GM19463 (cell line): ENCODE measurements around the gene SPATS2.
"Not testable (repeated sequence)": the region's sequence is repeated elsewhere in the genome, so short reads cannot be mapped to it uniquely, and the experiment has no call there.

Experiments used
- ATAC-seq: cut with Tn5 transposase; IDR thresholded peaks from one replicate; pipeline ENCODE4 v1.9.1; 2021; ENCODE audit warnings: mild to moderate bottlenecking, moderate library complexity; ENCODE audit not compliant: unreplicated experiment

SPATS2 gene

DNA sequence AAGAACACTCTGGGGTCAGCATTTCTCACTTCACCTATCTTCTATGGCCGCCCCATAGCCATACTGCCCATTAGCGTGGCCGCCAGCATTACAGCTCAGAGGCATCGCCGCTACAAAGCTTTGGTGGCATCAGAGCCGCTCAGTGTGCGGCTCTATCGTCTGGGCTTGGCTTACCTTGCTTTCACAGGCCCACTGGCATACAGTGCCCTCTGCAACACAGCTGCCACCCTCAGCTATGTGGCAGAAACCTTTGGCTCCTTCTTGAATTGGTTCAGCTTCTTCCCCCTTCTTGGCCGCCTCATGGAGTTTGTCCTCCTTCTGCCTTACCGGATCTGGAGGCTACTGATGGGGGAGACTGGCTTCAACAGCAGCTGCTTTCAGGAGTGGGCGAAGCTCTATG, 18.0 kb upstream of the SPATS2 start:
- ATAC-seq = no peak

GRCh38 chr12:49352351-49352750, 14.9 kb upstream of the SPATS2 start:
- no peak for ATAC-seq

GRCh38 chr12:49355913-49356312, 11.3 kb upstream of the SPATS2 start:
- no peak for ATAC-seq

DNA sequence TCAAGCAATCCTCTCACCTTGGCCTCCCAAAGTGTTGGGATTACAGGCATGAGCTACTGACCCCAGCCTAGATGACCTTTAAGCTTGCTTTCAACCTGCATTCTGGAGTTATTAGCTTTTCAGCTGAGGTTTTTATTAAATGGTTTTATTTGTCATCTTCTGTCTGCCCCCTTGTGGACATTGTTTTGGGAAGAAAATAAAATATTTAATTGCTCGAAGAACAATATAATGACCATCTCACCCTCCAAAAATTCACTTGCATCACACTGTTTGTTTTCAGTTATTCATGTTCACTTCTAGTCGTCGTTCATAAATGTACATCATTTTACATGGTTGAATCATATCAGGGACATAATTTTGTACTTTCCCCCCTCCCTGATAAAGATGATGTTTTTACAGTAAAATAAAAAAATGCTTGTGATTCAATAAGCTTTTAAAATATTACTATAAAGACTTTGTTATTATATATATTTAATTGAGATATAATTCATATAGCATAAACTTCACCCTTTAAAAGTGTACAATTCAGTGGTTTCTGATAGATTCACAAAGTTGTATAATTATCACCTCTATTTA, 10.1 kb upstream of the SPATS2 start:
- ATAC-seq = no peak

- ATAC-seq = no peak
Observed at GRCh38 chr12:49358483-49359141, 8.7 kb upstream of the SPATS2 start.

DNA sequence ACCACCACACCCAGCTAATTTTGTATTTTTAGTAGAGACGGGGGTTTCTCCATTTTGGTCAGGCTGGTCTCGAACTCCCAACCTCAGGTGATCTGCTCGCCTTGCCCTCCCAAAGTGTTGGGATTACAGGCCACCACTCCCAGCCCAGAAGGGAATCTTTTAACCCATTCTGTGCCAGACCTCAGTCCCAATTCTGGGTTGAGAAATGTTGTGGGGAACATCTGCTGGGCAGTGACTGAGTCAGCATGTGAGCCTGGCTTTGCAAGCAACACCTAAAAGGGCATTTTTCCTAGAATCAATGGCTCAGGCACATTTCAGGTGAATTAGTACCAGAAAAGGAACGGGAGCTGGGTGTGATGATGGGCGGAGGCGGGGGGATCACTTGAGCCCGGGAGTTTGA, 7.6 kb upstream of the SPATS2 start:
- ATAC-seq = no peak

DNA sequence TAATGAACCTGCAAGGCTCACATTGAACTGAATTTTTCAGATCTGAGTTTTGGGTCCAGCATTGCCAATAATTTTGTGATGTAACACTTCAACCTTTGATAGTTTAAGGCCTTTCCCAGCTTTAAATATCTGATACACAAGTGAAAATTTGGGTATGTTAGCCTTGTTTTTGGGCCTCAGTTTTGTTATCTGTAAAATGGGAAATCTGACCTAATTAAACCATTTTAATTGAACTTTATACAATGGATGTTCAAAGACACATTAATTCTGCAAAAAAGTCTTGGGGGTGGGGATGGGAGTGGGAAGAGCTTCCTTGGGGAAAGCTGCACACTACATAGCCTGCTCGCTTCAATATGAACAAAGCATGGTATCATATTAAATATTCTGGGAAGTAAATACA, 5.2 kb upstream of the SPATS2 start:
- ATAC-seq = no peak

- ATAC-seq = no peak
Observed at GRCh38 chr12:49364989-49365388, 2.3 kb upstream of the SPATS2 start.

DNA sequence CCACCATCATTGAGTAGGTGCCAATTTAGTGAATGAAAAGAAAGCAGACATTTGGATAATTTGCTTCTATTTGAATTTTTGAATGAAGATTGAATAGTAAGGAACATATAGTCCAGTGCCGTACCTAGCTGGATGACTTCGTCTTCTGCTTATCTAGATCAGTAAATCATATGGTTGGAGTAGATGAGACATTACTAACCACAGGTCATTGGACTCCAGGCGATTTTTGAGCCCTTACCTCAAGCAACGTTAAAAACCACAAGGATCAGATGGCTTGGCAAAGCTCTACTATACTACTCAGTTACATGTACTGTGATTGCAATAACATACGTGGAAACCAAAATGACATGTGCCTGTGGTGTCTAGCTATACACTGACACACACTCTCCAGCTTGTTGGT, 1.7 kb upstream of the SPATS2 start:
- ATAC-seq = no peak

DNA sequence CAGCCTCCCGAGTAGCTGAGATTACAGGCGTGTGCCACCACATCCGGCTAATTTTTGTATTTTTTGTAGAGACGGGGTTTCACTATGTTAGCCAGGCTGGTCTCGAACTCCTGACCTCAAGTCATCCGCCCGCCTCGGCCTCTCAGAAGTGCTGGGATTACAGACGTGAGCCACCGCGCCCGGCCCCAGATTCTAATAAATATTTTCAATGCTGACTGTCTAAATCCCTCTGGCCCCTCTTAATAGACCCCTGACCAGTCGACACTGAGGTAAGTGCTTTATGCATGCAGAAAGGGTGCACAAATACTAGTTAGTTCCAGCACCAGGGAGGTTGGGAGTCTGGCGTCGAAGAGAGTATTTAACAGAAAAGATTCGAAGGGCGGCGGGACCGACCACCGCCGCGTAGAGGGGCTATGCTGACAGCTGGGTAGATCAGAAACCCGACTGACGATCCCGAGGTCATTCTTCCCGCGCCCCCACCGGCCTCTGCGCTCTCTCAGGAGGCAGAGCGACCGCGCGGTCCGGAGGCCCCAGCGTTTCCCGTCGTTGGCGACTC, 1.1 kb upstream of the SPATS2 start:
- ATAC-seq = peak; percentile 3

DNA sequence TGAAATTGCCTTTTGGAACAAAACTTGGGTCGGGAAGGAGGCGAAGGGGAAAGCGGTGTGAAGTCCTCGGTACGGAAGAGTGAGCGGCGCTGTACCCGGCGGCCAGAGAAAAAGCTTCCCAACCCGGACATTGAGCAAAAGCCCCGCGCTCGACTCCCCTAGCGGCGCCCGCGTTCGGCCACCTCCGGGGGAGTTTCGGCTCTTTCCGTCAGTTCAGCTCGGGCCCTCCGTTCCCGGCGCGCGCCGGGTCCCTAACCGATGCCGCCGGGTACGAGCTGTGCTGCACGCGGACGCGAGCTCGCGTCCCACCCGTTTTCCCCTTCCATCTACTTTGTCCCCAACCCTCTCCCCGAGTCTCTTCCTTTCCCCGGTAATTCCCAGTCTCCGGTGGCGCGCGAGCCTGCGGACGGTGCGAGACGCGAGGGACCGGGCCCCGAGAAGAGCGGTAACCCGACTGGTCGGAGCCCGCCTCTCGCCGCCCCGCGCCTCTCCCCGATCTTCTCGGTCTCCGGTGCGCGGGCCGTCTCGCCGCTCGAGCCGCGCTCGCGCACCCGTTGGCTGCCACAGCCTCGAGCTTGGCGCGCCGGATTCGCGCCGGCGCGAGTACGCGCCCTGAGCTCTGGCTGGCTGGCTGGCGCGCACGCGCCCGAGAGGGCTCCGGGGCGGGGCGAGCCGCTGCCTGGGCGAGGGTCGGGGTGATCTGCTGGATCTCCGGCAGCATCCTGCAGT, 446 bp upstream of the SPATS2 start:
- peak; percentile 75 for ATAC-seq

DNA sequence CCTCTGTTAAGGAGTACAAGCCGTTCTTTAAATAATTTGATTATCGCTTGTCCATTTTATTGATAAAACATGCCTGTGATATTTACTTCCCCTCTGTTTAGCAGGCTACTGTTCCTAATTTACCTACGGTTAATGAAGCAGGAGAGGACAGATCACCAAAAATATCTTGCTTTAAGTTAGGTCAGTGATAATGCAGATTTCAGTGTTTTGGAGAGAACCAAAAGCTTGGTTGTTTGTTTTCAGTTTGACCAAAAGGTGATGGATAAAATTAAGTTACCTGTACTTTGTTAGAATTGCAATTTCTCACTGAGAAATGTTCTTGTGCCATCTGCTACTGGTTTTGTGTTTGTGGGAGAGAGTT, 958 bp downstream of the SPATS2 start:
- ATAC-seq = no peak

GRCh38 chr12:49369411-49370145, 2.3 kb downstream of the SPATS2 start:
- peak; percentile 38 for ATAC-seq

DNA sequence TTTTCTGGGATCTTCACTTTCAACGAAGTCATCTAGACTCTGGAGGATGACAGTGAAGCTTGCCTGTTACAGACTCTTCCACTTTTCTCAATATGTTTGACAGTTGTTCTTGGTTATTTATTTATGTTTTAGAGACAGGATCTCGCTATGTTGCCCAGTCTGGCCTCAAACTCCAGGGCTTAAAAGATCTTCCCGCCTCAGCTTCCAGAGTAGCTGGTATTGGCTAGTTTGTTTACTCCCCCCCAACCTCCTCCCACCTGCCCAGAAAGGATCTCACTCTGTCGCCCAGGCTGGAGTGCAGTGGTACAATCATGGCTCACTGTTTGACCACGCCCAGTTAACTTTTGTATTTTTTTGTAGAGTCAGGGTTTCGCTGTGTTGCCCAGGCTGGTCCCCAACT, 3.3 kb downstream of the SPATS2 start:
- ATAC-seq = no peak

DNA sequence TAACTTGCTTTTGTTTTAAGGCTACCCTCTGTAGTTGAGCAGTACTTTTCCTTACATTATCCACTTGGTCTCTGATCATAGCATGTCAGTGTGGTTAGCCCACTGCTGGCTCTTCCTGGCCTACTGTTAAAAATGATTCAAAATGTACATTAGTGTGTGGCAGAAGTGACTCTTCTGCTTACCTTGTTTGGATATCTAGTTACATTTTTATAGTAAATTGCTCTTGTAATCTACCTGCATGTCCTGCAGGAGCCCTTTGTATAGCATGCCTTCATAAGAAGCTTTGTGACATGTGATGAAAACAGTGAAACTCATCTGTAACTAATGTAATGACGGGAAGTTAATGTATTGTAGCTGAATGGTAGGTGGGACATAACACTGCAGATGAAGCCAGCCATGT, 8.1 kb downstream of the SPATS2 start:
- ATAC-seq = peak; percentile 77

- no peak for ATAC-seq
Observed at GRCh38 chr12:49377386-49377785, 10.1 kb downstream of the SPATS2 start.

GRCh38 chr12:49380184-49380583, 12.9 kb downstream of the SPATS2 start:
- ATAC-seq = not testable (repeated sequence)

- peak; percentile 57 for ATAC-seq
Observed at GRCh38 chr12:49388682-49389386, 21.6 kb downstream of the SPATS2 start.

- ATAC-seq = no peak
Observed at GRCh38 chr12:49389387-49389703, 22.1 kb downstream of the SPATS2 start.

- no peak for ATAC-seq
Observed at GRCh38 chr12:49397000-49397399, 29.7 kb downstream of the SPATS2 start.

GRCh38 chr12:49400304-49400703, 33.0 kb downstream of the SPATS2 start:
- no peak for ATAC-seq
